IPS-NIHi7 (cell line): ENCODE measurements around the gene RPH3AL.
"Not testable (repeated sequence)": the region's sequence is repeated elsewhere in the genome, so short reads cannot be mapped to it uniquely, and the experiment has no call there.

Experiments
- DNase-seq: peaks from one replicate; pipeline ENCODE4 v3.0.0; 2012; ENCODE audit warnings: mixed read lengths; ENCODE audit errors: extremely low spot score

The RPH3AL gene

DNA sequence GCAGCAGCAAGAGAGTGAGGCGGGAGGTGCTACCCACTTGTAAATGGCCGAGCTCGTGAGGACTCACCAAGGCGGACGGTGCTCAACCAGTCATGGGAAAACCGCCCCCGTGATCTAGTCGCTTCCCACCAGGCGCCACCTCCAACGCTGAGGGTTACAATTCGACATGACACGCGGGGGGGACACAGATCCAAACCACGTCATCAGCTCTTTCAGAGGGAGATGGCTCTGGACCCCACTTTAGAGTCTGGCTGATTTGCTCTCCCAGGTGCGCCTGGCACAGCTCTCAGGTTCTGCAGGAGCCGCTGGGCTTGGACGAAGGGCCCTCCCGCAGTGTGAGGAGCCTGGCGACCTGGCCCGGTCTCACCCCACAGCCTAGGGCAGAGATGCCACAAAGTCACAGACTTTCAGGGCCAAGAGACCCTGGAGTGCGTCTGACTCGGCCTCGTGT, 150.1 kb downstream of the RPH3AL start:
- DNase-seq, result no peak

DNA sequence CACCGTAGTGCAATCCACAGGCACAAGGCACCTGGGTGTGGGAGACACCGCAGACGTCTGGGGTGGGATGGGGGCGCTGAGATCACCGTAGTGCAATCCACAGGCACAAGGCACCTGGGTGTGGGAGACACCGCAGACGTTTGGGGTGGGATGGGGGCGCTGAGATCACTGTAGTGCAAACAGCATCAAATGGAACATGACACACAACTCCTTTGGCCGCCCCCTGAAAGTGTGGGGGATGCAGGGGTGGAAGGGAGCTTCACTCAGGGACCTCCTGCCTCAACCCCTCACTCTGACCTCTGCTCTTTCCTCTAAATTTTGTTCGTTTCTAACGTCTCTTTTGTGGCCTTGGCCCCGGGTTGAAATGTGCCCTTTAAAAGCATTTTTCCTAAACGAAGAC, 150.9 kb downstream of the RPH3AL start:
- DNase-seq, result not testable (repeated sequence)

DNA sequence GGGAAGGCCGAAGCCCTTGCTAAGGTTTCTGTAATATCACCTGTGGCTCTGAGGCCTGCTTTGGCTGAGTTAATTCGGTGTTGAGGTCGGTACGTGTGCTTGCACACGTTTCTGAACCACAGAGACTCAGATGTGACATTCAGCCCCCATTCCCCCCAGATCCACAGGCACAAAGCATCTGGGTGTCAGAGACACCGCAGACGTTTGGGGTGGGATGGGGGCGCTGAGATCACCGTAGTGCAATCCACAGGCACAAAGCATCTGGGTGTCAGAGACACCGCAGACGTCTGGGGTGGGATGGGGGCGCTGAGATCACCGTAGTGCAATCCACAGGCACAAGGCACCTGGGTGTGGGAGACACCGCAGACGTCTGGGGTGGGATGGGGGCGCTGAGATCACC, 151.3 kb downstream of the RPH3AL start:
- not testable (repeated sequence) for DNase-seq

DNA sequence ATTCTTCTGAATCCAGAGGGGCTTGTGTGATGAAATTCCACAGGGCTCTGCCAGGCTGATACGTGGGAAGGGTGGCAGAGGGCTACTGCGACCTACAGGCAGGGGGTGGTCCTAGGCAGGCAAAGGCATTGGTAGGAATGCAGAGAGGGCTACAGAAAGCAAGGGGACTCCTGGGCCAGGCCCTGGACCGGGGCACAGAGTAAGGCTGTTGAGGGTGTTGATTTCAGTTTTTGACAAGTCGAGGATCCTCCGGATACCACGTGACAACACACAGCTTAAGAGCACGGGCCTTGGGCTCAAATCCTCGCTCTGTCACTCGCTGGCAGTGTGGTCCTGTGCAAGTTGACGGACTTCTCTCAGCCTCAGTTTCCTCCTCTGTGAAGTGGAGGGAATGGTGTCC, 152.0 kb downstream of the RPH3AL start:
- peak; percentile 50 for DNase-seq

DNA sequence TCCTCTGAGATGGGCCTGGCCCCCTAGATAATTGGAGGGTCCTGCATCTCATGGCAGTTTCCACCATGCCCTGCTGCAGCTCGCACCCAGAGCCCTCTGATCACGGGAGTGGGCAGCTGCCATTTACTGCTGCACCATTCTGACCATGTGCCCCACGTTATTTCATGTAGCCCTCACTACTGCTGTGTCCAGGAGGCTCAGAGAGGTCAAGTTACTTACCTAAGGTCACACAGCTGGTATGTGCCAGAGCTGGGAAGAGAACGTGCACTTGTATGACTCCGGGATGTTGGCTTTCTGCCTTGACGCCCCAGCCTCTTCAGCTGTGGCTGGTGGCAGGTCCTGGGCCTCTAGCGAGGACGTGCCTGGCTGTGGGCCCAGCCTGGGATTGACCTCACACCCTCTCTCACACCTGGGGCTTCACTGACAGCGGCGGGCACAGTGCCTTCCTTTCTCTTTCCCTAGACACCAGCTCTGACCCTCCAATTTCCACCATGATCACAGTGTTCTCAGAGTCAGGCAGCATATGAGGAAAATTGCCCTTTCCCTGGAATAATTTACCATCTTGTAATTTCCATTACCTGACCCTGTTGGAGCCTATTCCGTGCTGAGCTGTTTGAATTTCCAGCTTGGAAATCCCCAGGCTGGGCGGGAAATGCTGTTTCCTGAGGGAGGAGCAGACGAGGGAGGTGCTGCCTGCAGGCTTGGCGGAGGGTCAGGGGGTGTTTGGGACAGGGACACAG, 152.6 kb downstream of the RPH3AL start:
- peak; percentile 49 for DNase-seq

DNA sequence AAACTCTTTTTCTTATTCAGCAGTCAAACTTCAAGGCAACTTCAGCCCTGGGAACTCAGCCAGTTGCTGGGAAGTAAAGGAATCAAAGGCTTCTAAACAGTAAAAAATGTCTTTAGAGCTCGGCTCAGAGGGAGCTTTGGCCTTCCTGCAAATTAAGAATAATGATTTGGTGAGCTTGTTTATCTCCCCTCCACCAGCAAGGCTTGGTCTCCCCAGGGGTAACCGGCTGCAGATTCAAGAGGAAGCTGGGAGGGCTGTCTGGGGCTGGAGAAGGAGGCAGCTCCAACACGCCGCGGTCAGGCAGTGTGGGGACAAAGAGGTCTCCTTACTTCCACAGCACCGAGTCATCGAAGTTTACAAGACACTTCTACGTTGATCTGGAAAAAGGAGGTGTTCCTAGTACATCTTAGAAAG, 153.4 kb downstream of the RPH3AL start:
- DNase-seq, result no peak

DNA sequence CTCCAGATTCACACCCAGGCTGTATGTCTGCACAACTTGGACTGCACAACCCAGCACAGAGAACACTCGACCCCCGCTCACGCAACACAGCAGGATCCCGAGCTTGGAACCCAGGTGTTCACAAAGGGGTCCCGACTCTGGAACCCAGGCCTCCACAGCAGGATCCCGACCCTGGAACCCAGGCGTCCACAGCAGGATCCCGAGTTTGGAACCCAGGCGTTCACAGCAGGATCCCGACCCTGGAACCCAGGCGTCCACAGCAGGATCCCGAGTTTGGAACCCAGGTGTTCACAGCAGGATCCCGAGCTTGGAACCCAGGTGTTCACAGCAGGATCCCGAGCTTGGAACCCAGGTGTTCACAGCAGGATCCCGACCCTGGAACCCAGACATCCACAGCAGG, 154.4 kb downstream of the RPH3AL start:
- not testable (repeated sequence) for DNase-seq

DNA sequence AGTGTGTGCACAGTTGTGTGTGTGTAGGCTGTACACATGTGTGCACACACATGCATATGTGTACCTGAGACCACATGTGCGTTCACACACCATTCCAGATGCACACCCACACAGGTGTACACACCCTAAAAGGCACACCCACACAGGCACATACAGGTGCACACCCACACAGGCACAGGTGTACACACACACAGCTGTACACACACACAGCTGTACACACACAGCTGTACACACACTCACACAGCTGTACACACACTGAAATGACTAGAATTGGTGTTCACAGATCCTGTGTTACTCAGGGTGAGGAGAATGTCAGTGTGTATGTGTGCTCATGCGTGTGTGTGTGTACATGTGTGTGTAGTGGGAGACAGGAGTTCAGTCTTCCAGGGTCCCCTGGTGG, 155.3 kb downstream of the RPH3AL start:
- DNase-seq, result no peak

DNA sequence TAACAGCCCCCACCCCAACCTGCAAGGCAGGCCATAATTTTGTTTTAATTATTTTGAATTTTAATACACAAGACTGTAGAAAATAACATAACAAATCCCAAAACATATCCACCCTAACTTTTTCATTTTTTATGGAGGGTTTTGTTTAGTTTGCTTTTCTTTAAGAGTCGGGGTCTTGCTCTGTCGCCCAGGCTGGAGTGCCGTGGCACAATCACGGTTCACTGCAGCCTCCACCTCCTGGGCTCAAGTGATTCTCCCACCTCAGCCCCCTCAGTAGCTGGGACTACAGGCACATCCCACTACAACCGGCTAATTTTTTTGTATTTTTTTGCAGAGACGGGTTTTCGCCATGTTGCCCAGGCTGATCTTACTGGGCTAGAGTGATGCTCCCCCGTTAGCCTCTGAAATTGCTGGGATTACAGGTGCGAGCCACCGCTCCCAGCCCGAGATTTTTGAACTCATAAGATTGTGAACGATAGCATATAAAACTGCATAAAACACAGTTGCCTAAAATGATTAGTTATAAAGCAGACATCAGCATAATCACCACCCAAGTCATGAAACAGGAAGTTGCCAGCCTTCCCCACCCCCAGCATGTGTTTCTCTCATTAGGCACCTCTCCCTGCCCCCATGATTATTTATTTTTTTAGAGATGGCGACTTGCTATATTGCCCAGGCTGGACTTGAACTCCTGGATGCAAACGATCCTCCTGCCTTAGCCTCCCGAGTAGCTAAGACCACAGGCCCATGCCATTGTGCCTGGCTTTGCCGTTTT, 157.6 kb downstream of the RPH3AL start:
- no peak for DNase-seq

DNA sequence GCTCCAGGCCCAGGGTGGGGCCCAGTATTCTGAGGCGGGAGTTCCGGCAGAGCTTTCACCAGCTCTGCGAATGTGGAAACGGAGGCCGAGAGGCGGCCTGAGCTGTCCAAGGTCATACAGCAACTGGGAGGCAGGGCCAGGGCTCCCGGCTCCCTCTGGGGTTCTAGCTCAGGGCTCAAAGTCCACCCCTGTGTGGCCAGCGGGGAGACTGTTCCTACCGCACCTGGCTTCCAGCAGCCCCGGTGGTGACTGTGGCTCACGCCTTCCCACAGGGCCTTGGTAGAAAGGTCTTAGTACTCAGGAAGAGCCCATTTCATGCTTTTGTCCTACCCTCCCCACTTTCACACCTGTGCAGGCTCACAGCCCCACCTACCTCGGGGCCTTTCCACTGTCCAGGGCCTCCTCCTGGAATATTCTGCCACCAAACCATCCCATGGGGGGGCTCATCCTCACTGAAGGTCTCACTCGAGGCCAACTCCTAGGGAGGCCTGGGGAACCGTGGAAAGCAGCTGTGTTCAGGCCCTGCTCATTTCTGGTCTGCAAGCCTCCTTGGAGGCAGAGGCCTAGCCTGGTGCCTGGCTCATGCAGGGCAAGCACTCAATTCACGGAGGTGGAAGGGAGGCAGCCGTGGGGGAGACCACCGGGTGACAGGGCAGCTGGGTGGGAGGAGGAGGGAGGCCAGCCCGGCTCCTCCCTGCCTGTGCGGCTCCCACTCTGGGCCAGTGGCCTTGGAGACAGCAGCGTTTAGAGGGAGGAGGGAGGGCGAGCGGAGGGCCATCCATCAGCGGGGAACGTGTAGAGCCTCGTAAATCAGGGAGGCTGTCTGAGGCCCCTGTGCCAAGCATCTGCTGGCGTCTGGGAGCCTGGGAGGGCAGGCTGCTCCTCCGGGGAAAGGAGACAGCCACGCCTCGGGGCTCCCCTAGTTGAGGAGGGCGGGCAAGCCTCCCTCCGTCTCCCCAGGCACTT, 158.5 kb downstream of the RPH3AL start:
- DNase-seq, result no peak

DNA sequence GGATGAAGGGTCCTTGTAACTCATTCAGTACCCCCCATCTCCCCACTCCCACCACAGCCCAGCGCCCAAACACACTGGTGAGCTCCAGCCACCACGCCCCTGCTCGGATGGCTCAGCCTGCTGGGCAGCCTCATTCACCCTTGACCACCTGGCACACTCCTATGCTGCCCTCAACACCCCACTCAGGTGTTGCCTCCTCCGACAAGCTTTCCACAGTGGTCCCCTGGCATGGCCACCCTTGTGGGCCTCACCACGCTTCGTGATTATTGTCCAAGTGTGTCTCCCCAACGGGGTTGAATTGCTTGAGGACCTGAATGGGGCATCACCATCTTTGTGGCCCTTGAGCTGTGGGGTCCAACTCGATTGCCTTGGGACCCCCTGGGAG, 159.2 kb downstream of the RPH3AL start:
- no peak for DNase-seq

DNA sequence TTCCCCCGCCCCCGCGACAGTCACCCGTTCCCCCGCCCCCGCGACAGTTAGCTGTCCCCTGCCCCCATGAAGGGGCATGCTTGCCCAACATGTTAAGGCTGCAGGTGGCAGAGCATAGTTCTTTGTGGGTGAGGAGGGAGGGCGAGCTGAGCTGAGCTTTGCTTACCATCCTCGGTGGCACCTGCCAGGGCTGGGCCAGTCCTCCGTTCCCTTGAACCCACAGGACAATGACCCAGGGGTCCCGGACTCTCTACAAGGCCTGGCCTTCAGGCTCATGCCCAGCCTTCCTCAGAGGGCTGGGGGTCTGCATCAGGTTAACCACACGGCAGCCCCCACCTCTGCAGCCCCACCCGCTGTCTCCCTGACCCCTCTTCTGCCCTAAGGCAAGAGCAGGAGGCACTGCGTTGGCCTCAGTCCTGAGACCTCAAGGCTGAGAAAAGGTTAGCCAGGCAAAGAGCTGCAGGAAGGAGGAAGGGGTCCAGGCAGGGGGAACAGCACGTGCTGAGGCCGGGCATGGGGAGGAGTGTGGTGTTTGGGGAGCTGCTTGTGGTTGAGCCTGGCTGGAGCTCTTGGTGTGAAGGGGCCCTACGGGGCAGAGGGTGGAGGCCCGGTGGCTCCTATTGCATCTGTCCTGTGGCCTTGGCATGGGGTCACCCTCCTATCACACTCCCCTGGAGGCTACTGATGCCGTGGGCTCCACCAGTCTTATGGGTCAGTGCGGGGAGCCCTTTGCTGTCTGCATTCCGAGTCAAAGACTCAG, 159.8 kb downstream of the RPH3AL start:
- no peak for DNase-seq

DNA sequence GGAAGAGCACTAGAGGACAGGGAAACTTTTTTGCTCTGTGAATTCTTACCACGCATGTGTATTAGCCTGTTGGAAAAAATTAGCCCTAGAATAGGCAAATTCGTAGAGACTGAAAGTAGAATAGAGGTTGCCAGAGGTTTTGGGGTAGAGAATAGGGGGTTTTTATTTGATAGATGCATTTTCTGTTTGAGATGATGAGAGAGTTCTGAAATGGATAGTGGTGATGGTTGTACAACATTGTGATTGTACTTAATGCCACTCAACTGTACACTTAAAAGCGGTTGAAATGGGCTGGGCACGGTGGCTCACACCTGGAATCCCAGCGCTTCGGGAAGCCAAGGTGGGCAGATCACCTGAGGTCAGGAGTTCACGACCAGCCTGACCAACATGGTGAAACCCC, 163.2 kb downstream of the RPH3AL start:
- no peak for DNase-seq

DNA sequence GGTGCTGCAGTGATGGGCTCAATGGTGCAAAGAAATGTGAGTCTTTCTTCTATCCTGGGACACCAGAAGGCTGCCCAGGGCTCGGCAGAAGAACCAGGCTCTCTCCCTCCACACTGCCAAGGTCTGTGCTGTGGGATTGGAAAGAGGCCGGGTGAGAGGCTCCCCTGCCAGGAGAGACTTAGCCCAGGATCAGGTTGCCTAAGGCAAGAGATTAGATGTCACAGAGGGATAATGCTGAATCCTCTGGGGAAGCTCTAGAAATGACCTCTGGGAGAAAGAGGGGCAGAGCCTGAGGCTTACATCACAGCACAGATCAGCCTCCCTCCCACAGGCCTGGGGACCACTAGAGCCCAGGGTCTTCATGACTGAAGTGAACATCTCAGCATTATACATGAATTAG, 165.5 kb downstream of the RPH3AL start:
- no peak for DNase-seq

DNA sequence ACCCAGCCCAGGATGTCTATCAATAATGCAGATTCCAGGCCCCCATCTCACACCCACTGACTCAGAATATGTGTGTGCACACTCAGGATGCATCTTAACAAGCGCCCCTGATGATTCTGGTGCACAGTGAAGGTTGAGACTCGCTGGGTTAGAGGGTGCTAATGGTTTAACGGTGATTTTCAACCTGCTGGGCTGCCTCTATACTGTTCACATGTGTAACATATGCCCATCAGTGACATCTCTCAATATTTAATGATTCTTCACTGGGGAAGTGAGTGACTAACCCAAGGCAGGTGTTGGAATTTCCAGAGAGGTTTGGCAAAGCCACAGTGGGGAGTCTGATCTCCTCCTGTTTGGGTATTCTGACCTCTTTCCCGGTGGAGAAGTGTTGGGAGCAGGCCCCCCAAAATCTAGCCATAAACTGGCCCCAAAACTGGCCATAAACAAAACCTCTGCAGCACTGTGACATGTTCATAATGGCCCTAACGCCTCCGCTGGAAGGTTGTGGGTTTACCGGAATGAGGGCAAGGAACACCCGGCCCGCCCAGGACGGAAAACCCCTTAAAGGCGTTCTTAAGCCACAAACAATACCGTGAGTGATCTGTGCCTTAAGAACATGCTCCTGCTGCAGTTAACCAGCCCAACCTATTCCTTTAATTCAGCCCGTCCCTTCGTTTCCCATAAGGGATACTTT, 167.0 kb downstream of the RPH3AL start:
- no peak for DNase-seq

DNA sequence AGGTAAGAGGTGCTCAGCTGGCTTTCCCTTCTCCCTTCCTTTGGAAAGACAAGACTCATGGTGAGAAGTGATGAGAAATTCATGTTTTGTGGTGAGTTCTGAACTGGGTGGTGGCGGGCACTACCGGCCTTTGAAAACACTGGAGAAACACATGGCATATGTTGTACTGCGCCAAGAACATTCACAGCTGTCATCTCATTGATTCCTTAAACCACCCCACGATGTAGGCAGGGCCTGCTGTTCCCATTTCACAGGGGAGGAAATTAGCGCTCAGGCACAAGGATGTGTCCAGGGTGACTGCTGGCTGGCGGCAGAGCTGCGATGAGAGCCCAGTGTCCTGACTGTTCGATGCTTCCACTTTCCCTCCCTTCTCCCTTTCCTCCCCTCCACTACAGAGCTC, 169.6 kb downstream of the RPH3AL start:
- DNase-seq, result no peak

DNA sequence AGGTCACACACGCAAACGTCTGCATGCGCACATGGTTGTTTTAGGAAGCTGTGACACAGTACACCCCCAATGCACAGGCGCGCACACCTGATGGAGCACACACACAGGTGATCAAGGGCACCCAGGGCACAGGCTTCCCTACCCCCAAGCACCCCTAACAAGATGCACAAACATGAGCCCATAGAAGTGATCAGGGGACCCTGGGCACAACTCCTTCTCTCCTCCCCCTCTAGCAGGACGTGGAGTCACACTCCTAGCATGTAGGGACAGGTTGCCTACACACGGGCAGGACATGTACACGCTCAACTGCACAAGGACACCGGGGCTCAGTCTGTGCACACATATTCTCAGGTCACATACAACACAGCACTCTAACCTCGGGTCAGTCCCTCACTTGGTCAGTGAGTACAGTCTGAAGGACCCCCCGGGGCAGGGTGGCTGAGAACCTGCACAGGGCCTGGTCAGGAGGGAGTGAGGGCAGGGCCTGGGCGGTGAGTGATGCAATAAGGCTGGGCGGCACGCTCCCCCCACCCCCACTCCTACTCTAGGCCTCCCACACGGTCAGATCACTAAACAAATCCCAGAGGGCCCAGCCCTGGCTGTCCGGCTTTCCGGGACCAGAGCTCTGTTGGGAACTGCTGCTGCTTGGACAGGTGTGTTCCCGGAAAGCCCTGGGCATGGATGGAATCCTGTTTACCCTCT, 170.4 kb downstream of the RPH3AL start:
- peak; percentile 43 for DNase-seq

DNA sequence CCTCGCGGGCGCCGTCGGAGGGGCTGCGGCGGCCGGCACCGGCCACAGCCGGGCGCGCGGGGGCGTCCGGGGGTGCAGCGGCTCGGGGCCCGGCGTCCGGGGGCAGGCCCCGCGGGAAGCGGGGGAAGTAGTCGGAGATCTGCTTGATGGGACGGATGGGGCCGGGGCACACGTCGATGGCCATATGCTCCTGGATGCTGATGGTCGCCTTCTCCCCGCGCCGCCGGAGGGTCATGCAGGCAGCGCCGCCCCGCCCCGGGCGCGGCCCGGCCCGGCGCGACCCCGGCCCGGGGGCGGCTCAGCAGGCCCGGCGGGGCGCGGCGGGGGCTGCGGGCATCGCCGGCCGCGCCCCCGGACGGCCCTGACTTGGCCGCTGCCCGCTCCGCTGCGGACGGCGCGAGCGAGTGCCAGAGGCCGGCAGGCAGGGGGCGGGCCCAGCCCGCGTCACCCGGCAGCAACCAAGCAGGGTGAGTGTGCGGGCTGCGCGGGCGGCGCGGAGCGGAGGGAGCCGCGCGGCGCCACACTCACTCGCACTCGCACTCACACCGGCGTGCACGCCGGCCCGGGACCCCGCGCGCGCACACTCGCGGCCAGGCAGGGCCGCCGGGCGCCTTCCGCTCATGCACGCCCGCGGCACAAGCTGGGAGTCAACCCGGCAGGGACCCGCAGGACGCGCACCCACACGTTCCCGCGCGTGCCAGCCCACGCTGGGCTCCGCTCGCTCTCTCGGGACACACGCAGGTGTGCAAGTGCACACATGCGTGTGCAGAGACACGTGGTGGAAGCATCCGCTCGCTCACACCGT, 171.2 kb downstream of the RPH3AL start, which contains the start of gene DOC2B:
TSS of gene DOC2B (minus strand) at position 406 of the 805 bp plus-strand sequence. CDS start at position 235, 171 bp downstream.
- DNase-seq, result peak; percentile 88
